ENCODE results near the gene XAB2. TPM values are rescaled to one million over a fixed set of nuclear protein-coding genes. Genes with fewer than 3 reads are reported as not detected.

Gene XAB2
- 33.8 TPM for polyA plus RNA-seq (2013, experiment 1 of 2)
- polyA plus RNA-seq (2013, experiment 2 of 2) = 34.4 TPM

DNA sequence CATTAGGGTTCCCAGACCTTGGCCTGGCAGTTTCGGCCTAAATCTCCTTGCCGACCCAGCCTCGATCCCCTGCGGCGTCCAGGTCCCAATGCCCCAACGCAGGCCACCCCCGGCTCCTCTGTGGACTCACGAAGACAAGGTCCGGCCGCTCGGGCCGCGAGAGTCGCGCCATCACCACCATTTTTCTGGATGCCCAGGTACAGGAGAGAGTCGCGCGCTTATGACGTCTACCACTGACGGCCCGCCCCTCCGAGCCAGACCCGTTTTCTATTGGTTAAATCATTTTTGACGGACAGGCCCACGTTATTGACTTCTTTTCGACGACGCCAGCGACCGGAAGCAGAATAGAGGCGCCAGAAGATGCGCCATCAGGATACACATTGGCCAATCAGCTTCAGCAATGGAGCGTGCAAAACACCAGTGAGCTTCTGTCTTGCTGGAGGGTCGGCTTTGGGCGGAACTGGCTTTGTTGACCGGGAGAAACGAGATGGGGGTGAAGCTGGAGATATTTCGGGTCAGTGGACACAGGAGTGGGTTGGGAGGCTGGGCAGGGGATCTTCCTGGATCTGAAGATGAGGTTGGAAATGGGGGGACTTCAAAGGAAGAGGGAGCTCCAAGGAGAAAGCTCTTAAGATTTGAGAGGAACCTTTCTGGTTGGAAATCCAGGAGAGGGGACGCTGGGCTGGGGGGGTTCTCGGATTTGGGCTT lies at the start of gene XAB2, which contains the start of gene PET100:
Gene XAB2, minus strand, starts transcription at position 199 of the 708 bp plus-strand sequence. Its CDS starts 18 bp downstream, at position 181.
Gene PET100, plus strand, starts transcription at position 447 of the 708 bp plus-strand sequence. Its CDS starts 41 bp downstream, at position 488.
- Histone ChIP-seq H3K9ac (ENCODE audit: low read depth, low read length) (peak within 1 kb of the TSS; percentile 91), H3K36me3 (ENCODE audit: insufficient read depth, low read length) (peaks cover 22% of the 10 kb centered on the region; the same call in 1 of the 2 replicates), H3K9me3 (ENCODE audit: insufficient read depth, low read depth, low read length) (no peaks in the 10 kb centered on the region), H3K27ac (ENCODE audit: low read depth, low read length) (peak within 1 kb of the TSS; percentile 54; the same call in 1 of the 2 replicates), H3K4me3 (ENCODE audit: low read length) (peak within 1 kb of the TSS; percentile 94), H3K27me3 (ENCODE audit: insufficient read depth, low read length) (no peaks in the 10 kb centered on the region), H3K4me1 (ENCODE audit: insufficient read depth, low read length) (peaks cover 7% of the 10 kb centered on the region; the same call in 1 of the 2 replicates)
- under 1% methylated on average over 40 of the region's 40 CpGs for WGBS

DNA sequence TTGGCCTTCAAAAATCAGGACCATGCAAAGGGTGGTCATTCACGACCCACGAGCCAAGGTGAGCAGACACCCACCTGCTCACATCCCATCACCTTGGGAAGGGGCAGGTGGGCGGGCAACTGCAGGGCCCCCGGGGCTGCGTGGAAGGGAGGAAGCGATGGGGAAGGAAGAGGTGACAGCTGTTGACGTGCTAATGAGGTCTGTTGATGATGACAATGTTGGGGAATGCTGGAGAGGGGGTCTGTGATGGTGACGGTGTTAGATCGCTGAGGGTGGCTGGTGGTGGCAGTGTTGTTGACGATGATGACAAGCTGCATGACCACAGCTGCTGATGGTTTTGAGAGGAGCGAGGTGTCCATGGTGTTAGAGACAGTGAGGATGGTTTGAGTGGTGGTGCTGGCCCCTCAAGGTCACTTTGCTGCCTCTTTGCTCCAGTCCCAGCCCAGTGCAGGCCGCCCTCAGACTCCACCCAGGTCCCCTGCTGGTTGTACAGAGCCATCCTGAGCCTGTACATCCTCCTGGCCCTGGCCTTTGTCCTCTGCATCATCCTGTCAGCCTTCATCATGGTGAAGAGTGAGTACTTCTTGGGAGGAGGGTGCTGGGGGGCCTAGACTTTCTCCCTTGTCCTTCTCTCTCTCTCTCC lies 48.4 kb upstream of the XAB2 start:
- peaks cover 19% of the 10 kb centered on the region for H3K27me3 ChIP-seq (ENCODE audit: insufficient read depth, low read length)
- peaks cover 5% of the 10 kb centered on the region for H3K36me3 ChIP-seq (ENCODE audit: insufficient read depth, low read length)
- peaks cover 2% of the 10 kb centered on the region; the same call in 1 of the 2 replicates for H3K4me1 ChIP-seq (ENCODE audit: insufficient read depth, low read length)
- H3K9me3 ChIP-seq (ENCODE audit: insufficient read depth, low read depth, low read length) = no peaks in the 10 kb centered on the region
- H3K27ac ChIP-seq (ENCODE audit: low read depth, low read length) = no peak overlapping the region
- 35% methylated on average over 12 of the region's 12 CpGs for WGBS
- no peak overlapping the region for H3K9ac ChIP-seq (ENCODE audit: low read depth, low read length)
- no peak overlapping the region for H3K4me3 ChIP-seq (ENCODE audit: low read length)

DNA sequence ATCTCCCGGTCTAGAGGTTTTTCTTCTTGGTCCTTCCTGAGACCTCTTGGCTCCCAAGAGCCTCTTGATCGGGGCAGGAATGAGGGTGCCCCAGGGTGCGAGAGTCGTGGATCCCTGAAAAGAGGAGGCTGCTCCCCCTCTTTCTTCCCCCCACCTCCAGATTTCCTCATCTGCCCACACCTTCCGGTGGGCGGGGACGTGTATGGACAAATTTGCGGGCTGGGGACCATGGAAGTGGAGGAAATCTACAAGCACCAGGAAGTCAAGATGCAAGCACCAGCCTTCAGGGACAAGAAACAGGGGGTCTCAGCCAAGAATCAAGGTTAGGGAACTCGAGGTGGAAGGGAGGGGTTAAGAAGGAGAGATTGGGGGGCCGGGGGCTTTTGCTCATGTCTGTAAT lies 47.5 kb upstream of the XAB2 start, which contains the start of gene MCEMP1:
Gene MCEMP1, plus strand, starts transcription at position 237 of the 400 bp plus-strand sequence. Its CDS starts 31 bp downstream, at position 268.
- Histone ChIP-seq H3K9me3 (ENCODE audit: insufficient read depth, low read depth, low read length) (no peaks in the 10 kb centered on the region), H3K27ac (ENCODE audit: low read depth, low read length) (no peak within 1 kb of the TSS), H3K27me3 (ENCODE audit: insufficient read depth, low read length) (peaks cover 28% of the 10 kb centered on the region), H3K9ac (ENCODE audit: low read depth, low read length) (no peak within 1 kb of the TSS), H3K4me3 (ENCODE audit: low read length) (no peak within 1 kb of the TSS), H3K36me3 (ENCODE audit: insufficient read depth, low read length) (no peaks in the 10 kb centered on the region), H3K4me1 (ENCODE audit: insufficient read depth, low read length) (peaks cover 1% of the 10 kb centered on the region; the same call in 1 of the 2 replicates)
- WGBS = 67% methylated on average over 10 of the region's 10 CpGs

DNA sequence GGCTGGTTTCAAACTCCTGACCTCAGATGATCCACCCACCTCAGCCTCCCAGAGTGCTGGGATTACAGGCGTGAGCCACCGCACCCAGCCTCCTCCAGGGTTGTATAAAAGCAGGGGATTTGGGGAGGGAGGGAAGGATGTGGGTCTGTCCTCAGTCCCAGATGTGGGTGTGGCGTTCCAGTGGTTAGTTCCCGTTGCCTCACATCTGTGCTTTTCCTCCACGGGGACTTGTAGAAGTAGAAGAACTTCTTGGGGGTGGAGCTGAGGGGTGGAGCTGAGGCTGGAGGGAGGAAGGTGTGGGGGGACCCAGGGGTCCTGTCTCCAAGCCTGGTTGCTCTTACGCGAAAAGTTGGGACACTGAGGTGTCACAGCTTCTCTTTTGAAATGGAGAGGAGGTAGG lies 47.0 kb upstream of the XAB2 start:
- H3K4me1 ChIP-seq (ENCODE audit: insufficient read depth, low read length) = no peaks in the 10 kb centered on the region
- no peak overlapping the region for H3K27ac ChIP-seq (ENCODE audit: low read depth, low read length)
- no peaks in the 10 kb centered on the region for H3K36me3 ChIP-seq (ENCODE audit: insufficient read depth, low read length)
- H3K9ac ChIP-seq (ENCODE audit: low read depth, low read length) = no peak overlapping the region
- H3K4me3 ChIP-seq (ENCODE audit: low read length) = no peak overlapping the region
- WGBS = 57% methylated on average over 7 of the region's 7 CpGs
- no peaks in the 10 kb centered on the region for H3K9me3 ChIP-seq (ENCODE audit: insufficient read depth, low read depth, low read length)
- peaks cover 33% of the 10 kb centered on the region for H3K27me3 ChIP-seq (ENCODE audit: insufficient read depth, low read length)

DNA sequence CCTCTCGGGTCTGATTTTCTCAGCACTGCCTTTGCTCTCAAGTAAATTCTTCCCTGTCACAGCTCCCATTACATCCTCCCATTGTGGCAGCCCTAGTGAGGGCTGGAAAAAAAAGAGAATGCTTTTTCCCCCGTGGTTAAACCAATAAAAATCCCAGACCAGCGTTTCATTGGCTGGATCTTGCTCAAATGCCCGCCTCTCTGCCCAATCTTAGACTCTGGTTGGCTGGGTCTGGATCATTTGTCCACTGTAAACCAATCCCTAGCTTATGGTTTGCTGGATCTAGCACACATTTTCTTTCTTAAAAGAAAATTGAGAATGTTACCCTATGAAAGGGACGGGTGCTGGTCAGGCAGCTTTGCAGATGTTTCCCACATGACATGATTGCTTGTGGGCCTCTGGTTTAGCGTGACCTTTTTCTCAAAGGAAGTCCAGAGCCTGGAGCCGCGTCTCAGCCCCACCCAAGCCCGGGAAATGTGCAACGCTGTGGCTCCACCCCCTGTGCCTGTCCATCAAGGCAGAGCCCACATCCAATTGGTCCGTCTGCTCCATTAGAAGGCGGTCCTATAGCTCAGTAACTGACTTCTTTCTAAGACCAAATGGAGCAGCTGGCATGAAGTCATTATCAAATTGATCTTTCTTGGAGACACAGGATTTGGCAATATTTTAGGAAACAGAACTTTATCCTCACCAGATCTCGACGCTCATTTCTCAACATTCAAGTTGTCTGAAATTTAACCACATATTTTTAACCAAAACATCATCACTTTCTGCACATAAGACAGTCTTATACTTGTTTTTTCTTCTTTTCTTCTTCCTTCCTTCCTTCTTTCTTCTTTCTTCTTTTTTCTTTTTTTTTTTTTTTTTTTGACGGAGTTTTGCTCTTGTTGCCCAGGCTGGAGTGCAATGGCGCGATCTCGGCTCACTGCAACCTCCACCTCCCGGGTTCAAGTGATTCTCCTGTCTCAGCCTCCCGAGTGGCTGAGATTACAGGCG lies 45.0 kb upstream of the XAB2 start:
- peak overlapping the region; percentile 8; the same call in 1 of the 2 replicates for H3K4me3 ChIP-seq (ENCODE audit: low read length)
- H3K36me3 ChIP-seq (ENCODE audit: insufficient read depth, low read length) = no peaks in the 10 kb centered on the region
- H3K9ac ChIP-seq (ENCODE audit: low read depth, low read length) = no peak overlapping the region
- H3K27me3 ChIP-seq (ENCODE audit: insufficient read depth, low read length) = peaks cover 50% of the 10 kb centered on the region
- no peaks in the 10 kb centered on the region for H3K9me3 ChIP-seq (ENCODE audit: insufficient read depth, low read depth, low read length)
- 64% methylated on average over 21 of the region's 21 CpGs for WGBS
- H3K4me1 ChIP-seq (ENCODE audit: insufficient read depth, low read length) = no peaks in the 10 kb centered on the region
- no peak overlapping the region for H3K27ac ChIP-seq (ENCODE audit: low read depth, low read length)

DNA sequence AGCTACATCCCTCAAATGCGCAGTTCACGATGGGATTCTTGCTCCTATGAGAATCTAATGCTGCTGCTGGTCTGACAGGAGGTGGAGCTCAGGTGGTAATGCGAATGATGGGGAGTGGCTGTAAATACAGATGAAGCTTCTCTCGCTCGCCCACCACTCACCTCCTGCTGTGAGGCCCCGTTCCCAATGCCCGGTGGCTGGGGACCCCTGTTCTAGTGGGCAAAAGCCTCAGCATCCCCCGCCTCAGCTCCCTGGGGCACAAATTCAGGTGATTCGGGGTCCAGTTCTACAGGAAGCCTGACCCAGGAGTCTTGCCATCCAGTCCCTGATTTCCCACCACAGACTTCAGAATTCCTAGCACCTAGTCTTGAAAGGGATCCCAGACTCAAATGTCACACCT lies 43.2 kb upstream of the XAB2 start:
- Histone ChIP-seq H3K9me3 (ENCODE audit: insufficient read depth, low read depth, low read length) (no peaks in the 10 kb centered on the region), H3K27me3 (ENCODE audit: insufficient read depth, low read length) (peaks cover 53% of the 10 kb centered on the region), H3K36me3 (ENCODE audit: insufficient read depth, low read length) (no peaks in the 10 kb centered on the region), H3K27ac (ENCODE audit: low read depth, low read length) (no peak overlapping the region), H3K4me1 (ENCODE audit: insufficient read depth, low read length) (no peaks in the 10 kb centered on the region), H3K9ac (ENCODE audit: low read depth, low read length) (no peak overlapping the region), H3K4me3 (ENCODE audit: low read length) (no peak overlapping the region)
- 41% methylated on average over 9 of the region's 9 CpGs for WGBS

DNA sequence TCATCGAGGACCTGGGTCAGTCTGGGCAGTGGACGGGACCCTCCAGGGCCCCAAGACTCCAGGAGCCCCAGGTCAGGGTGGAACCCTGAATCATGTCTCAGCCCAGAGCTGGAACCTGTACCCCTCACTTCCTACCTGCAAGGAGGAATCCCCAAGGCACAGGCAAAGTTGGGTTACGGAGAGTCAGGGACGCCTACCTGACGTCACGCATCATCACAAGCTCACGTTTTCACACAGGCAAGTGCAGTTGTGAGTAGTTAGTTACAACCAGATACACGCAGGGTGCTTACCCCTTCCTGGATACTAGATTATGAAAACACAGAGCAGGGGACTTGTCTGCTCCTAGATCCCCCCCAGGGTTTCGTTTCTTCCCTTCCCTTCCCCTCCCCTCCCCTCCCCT lies 41.4 kb upstream of the XAB2 start:
- H3K9ac ChIP-seq (ENCODE audit: low read depth, low read length) = no peak overlapping the region
- no peaks in the 10 kb centered on the region for H3K4me1 ChIP-seq (ENCODE audit: insufficient read depth, low read length)
- peak overlapping the region; percentile 86 for H3K4me3 ChIP-seq (ENCODE audit: low read length)
- no peaks in the 10 kb centered on the region for H3K36me3 ChIP-seq (ENCODE audit: insufficient read depth, low read length)
- WGBS = 34% methylated on average over 8 of the region's 9 CpGs
- H3K27me3 ChIP-seq (ENCODE audit: insufficient read depth, low read length) = peaks cover 44% of the 10 kb centered on the region
- H3K27ac ChIP-seq (ENCODE audit: low read depth, low read length) = no peak overlapping the region
- H3K9me3 ChIP-seq (ENCODE audit: insufficient read depth, low read depth, low read length) = no peaks in the 10 kb centered on the region

DNA sequence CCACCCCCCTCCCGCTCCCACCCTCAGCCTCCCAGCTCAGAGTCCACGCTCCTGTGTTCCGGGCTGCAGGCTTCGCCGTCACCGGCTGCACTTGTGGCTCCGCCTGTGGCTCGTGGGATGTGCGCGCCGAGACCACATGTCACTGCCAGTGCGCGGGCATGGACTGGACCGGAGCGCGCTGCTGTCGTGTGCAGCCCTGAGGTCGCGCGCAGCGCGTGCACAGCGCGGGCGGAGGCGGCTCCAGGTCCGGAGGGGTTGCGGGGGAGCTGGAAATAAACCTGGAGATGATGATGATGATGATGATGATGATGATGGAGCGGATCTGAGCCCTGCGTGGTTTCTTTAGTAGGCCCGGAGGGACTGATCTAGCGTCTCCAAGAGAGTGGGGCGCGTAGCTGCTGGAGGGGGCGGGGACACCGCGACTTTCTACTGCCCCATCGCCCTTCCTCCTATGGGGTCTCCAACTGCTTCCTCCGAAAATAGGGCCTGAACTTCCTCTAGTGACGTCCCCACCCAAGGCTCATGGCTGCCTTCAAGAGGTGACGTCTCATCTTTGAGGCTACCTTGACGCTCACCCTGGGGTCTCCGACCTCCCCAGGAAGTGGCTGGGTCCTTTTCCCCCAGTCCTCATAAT lies 40.9 kb upstream of the XAB2 start:
- H3K27ac ChIP-seq (ENCODE audit: low read depth, low read length) = no peak overlapping the region
- H3K36me3 ChIP-seq (ENCODE audit: insufficient read depth, low read length) = no peaks in the 10 kb centered on the region
- no peaks in the 10 kb centered on the region for H3K9me3 ChIP-seq (ENCODE audit: insufficient read depth, low read depth, low read length)
- WGBS = 5% methylated on average over 43 of the region's 43 CpGs
- H3K27me3 ChIP-seq (ENCODE audit: insufficient read depth, low read length) = peaks cover 44% of the 10 kb centered on the region
- H3K4me3 ChIP-seq (ENCODE audit: low read length) = peak overlapping the region; percentile 86
- peak overlapping the region; percentile 52; the same call in 1 of the 2 replicates for H3K9ac ChIP-seq (ENCODE audit: low read depth, low read length)
- H3K4me1 ChIP-seq (ENCODE audit: insufficient read depth, low read length) = no peaks in the 10 kb centered on the region

DNA sequence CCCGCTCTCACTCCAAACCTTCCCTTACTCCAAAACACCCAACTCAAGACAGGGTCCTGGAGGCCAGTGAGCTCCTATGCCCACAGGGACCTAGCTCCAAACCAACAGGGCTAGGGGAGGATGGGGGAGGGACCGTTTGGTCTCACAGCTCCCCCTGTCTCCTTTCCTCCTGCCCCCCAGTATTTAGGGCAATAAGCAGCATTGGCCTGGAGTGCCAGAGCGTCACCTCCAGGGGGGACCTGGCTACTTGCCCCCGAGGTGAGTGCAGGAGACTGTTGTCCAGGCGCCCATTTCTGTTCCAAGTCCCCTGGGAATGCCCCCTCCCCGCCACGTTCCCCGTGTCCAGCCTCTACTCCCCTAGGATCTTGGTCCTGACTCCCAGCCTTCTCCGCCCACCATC lies 40.3 kb upstream of the XAB2 start:
- WGBS = 31% methylated on average over 9 of the region's 9 CpGs

DNA sequence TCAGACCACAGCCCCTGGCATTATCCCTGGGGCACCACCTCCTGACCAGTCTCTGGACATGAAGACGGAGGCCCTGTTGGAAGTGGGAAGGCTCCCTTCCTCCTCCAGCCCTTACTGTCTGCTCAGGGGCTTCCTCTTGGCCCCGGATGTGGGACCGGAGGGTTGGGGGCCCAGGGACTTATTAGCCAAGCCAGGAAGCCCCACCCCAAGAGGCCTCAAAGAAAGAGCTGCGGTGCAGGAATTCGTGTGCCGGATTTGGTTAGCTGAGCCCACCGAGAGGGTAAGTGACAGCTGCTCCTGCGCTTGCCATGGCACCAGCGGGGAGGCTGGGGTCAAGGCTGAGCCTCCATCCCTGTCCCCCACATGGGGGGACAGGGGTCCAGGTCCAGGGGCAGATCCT lies 39.5 kb upstream of the XAB2 start, which contains the start of gene RETN:
Gene RETN, plus strand, starts transcription at position 208 of the 400 bp plus-strand sequence. CDS start 278 bp downstream, outside the sequence.
- Histone ChIP-seq H3K27me3 (ENCODE audit: insufficient read depth, low read length) (peaks cover 44% of the 10 kb centered on the region), H3K9ac (ENCODE audit: low read depth, low read length) (no peak within 1 kb of the TSS), H3K4me3 (ENCODE audit: low read length) (peak within 1 kb of the TSS; percentile 86), H3K9me3 (ENCODE audit: insufficient read depth, low read depth, low read length) (no peaks in the 10 kb centered on the region), H3K4me1 (ENCODE audit: insufficient read depth, low read length) (no peaks in the 10 kb centered on the region), H3K27ac (ENCODE audit: low read depth, low read length) (no peak within 1 kb of the TSS), H3K36me3 (ENCODE audit: insufficient read depth, low read length) (no peaks in the 10 kb centered on the region)
- WGBS = 73% methylated on average over 9 of the region's 9 CpGs

More for the DNA sequence above, 40.3 kb upstream of the XAB2 start:
- Histone ChIP-seq H3K36me3 (ENCODE audit: insufficient read depth, low read length) (no peaks in the 10 kb centered on the region), H3K4me1 (ENCODE audit: insufficient read depth, low read length) (no peaks in the 10 kb centered on the region), H3K9me3 (ENCODE audit: insufficient read depth, low read depth, low read length) (no peaks in the 10 kb centered on the region), H3K9ac (ENCODE audit: low read depth, low read length) (no peak overlapping the region), H3K27me3 (ENCODE audit: insufficient read depth, low read length) (peaks cover 44% of the 10 kb centered on the region), H3K27ac (ENCODE audit: low read depth, low read length) (no peak overlapping the region), H3K4me3 (ENCODE audit: low read length) (peak overlapping the region; percentile 86)

Data from HUES64 (cell line).